ENCODE data around the gene CLECL1.
"Not testable (repeated sequence)": the region's sequence is repeated elsewhere in the genome, so short reads cannot be mapped to it uniquely, and the experiment has no call there.

- not testable (repeated sequence) for TF ChIP-seq CTCF, POLR2A (IDR thresholded peaks at IDR 0.05)
Observed at GRCh38 chr12:9738905-9739304, 6.0 kb upstream of the CLECL1 start.
